ENCODE results near the gene MORC3.
"Not testable (repeated sequence)": the region's sequence is repeated elsewhere in the genome, so short reads cannot be mapped to it uniquely, and the experiment has no call there.

Gene MORC3

GRCh38 chr21:36385233-36386030 lies 65.4 kb downstream of the MORC3 start, which contains the start of gene CHAF1B:
Gene CHAF1B (plus strand): TSS chr21:36385392. CDS start chr21:36386137, 745 bp downstream.
- peak; percentile 86 for DNase-seq (ENCODE audit: low read depth)

DNA sequence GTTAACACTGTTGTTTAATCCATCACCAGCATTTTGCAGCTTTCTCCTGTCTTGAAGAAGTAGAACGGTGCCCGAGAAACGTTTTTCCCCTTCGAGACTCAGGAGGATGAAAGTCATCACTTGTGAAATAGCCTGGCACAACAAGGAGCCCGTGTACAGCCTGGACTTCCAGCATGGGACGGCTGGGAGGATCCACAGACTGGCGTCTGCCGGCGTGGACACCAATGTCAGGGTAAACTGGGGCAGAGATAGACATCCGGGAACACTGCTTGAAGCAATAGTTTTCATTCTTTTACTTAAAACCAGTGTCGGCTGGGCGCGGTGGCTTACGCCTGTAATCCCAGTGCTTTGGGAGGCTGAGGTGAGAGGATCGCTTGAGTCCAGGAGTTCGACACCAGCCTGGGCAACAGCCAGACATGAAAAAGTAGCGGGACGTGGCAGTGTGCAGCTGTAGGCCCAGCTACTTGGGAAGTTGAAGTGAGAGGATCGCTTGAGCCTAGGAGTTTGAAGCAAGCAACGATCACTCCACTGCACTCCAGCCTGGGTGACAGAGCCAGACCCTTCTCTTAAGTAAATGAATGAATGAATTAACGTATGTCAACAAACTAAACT lies 66.1 kb downstream of the MORC3 start:
- no peak for DNase-seq (ENCODE audit: low read depth)

GRCh38 chr21:36388096-36388495 lies 68.1 kb downstream of the MORC3 start:
- no peak for DNase-seq (ENCODE audit: low read depth)

- no peak for DNase-seq (ENCODE audit: low read depth)
Observed at GRCh38 chr21:36388835-36389234, 68.8 kb downstream of the MORC3 start.

GRCh38 chr21:36391649-36392048 lies 71.7 kb downstream of the MORC3 start:
- DNase-seq (ENCODE audit: low read depth) = not testable (repeated sequence)

GRCh38 chr21:36395353-36396111 lies 75.5 kb downstream of the MORC3 start:
- no peak for DNase-seq (ENCODE audit: low read depth)

- DNase-seq (ENCODE audit: low read depth) = no peak
Observed at GRCh38 chr21:36396325-36396724, 76.3 kb downstream of the MORC3 start.

- no peak for DNase-seq (ENCODE audit: low read depth)
Observed at GRCh38 chr21:36396971-36397370, 77.0 kb downstream of the MORC3 start.

- DNase-seq (ENCODE audit: low read depth) = no peak
Observed at GRCh38 chr21:36397606-36398005, 77.6 kb downstream of the MORC3 start.

DNA sequence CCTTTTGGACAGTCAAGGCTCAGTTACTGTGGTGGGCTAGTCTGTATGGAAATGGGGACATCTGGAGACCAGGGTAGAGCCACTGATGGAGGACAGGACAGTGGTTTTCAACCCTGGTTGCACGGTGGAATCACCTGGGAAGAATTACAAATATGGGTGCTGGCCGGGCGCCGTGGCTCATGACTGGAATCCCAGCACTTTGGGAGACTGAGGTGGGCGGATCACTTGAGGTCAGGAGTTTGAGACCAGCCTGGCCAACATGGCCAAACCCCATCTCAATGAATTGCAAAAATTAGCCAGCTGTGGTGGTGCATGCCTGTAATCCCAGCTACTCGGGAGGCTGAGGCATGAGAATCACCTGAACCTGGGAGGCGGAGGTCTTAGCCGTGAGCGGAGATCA lies 79.7 kb downstream of the MORC3 start:
- not testable (repeated sequence) for DNase-seq (ENCODE audit: low read depth)

GRCh38 chr21:36400719-36401118 lies 80.7 kb downstream of the MORC3 start:
- no peak for DNase-seq (ENCODE audit: low read depth)

- no peak for DNase-seq (ENCODE audit: low read depth)
Observed at GRCh38 chr21:36402339-36402738, 82.3 kb downstream of the MORC3 start.

DNA sequence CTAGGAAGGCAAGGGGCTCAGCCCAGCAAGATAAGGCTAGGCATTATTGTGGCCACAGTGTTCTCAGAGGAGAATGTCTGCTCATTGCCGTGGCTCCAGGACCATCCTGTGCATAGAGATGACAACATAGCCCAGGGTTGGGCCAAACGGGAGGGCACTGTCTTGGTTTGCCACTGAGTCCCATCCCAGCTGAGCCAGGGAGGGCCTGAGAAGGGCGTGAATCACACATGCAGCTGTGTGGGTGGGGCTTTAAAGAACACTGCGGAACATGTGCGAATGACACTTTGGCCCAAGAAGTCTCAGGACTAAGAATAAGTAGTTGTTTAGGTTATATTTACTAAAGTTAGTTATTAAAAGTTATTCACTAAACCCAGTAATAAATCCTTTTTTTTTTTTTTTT lies 83.7 kb downstream of the MORC3 start:
- no peak for DNase-seq (ENCODE audit: low read depth)

DNA sequence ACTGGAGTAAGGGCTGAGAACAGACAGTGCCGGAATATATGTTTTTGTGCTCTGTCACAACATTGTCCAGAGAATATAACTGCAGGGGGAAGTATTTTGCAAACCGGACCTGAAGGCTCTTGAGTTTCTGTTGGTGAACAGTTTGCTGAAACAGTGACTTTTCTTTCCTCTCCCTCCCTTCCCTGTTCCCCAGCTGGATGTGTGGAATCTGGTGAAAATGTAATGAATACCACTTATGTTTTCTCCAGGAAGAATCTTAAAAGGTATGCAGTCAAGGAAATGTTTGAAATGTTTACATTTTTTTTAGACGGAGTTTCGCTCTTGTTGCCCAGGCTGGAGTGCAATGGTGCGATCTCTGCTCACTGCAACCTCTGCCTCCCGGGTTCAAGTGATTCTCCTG lies 88.6 kb downstream of the MORC3 start:
- DNase-seq (ENCODE audit: low read depth) = no peak

DNA sequence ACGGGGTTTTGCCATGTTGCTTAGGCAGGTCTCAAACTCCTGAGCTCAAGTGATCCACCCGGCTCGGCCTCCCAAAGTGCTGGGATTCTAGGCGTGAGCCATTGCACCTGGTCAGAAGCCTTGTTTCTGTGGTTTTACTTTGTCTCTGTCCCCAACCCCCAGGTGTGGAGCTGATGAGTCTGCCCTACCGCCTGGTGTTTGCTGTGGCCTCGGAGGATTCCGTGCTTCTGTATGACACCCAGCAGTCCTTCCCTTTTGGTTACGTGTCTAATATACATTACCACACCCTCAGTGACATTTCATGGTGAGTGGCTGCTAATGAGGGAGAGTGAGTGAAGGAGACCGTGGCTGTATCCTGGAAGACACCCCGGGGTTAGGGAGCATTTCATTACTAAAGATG lies 91.3 kb downstream of the MORC3 start:
- no peak for DNase-seq (ENCODE audit: low read depth)

- no peak for DNase-seq (ENCODE audit: low read depth)
Observed at GRCh38 chr21:36412916-36413315, 92.9 kb downstream of the MORC3 start.

DNA sequence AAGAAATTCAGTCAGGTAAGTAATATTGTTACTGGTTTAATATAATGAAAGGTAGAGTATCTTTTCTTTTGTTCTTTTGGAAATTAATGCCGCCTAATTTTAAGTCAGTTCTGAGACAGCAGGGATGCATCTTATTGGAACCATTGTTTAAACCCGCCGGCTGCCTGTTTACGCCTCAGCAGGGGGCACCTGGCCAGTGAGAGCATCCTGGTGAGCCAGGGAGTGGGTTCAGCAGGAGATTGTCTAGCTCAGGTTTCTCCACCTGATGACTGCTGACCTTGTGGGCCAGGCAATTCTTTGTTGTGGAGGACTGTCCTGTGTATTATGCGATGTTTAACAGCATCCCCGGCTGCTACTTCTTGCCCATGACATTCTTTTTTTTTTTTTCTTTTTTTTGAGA lies 95.4 kb downstream of the MORC3 start:
- no peak for DNase-seq (ENCODE audit: low read depth)

DNA sequence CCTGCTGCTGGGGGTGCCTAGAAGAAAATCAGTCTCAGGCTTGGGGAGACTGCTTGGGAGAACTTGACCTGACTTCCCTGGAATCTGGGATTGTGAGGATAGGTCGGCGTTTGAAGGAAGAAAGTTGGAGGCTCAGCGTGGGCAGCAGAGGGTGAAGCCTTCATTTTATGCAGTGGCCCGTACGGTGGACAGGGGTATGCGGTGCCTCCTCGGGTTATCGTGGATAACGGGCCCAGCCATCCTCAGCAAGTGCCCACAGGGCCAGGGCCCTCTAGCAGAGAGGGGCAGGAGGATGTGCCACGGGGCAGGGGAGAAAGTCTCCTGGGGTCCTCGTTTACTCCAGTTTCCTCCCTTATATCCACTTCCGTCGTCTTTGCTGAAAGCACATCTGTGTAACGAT lies 99.2 kb downstream of the MORC3 start:
- no peak for DNase-seq (ENCODE audit: low read depth)

DNA sequence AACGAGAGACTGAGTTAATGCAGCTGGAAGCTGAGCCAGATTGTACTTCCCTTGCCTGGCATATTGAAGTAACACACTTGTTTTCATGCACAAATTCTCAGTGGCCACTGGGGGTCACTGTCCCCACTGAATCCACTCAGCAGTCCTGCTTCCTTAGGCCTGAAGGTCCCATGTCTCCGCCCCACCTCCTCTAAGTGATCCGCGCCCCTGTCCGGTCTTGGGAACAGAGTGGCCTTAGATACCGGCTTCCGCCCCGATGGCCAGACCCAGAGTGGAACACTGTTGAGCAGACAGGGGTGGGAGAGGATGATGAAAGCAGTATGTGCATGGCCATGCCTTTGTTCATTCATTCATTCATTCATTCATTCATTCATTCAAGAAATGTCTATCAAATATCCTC lies 100.0 kb downstream of the MORC3 start:
- peak; percentile 30 for DNase-seq (ENCODE audit: low read depth)

DNA sequence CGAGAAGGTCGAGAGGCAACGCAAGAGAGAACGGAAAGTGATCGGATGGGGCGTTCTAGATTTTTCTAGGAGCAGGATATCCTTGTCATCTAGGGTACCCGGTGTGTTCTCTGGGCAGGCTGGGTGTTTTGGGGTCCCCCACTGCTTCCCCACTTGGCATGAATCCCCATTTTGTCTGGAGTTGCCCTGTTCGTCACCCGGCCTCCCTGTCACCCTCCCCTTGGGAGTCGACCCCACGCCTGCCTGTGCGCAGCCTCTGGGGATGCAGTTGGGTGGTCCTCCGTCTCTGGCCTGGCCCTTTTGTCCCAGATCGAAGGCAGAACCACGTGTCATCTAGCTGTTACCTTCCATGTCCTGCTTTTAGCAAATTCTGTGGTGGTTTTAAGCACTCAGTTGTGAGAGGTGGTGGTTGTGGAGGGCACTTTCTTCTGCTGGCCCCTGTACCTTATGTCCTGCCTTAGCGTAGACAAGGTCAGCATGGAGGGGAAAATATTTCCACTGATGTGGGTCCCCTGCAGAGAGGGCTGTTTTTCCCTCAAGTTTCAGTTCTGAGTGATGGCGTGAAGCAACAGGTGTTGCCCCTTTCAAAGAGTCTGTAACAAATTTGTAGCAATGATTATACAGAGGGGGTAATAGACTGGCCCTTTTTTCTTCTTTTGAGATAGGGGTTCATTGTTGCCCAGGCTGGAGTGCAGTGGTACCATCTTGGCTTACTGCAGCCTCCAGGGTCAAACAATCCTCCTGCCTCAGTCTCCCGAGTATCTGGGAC lies 100.8 kb downstream of the MORC3 start:
- DNase-seq (ENCODE audit: low read depth) = no peak

- DNase-seq (ENCODE audit: low read depth) = peak; percentile 20
Observed at GRCh38 chr21:36422279-36423098, 102.5 kb downstream of the MORC3 start.

Data from activated T-cell treated with anti-CD3 and anti-CD28 coated beads for 48 hours (primary cell).